ENCODE measurements around the gene CSRP2. TPM values are rescaled to one million over a fixed set of nuclear protein-coding genes. Genes with fewer than 3 reads are reported as not detected.

The CSRP2 gene
- total RNA-seq, 2 donors from 2014 or later, result 0.33 TPM; not detected in 1

- H3K9me3 Mint-ChIP-seq, result no peaks in the 10 kb centered on the region
- no peak overlapping the region for H3K27ac Mint-ChIP-seq
- peaks cover 34 to 46% of the 10 kb centered on the region in 2 donors for H3K27me3 Mint-ChIP-seq
- H3K4me1 Mint-ChIP-seq (ENCODE audit: low read depth in 2 of 2), result peaks cover 7 to 10% of the 10 kb centered on the region in 2 donors
- H3K36me3 Mint-ChIP-seq, result no peaks in the 10 kb centered on the region
- no peak overlapping the region for H3K4me3 Mint-ChIP-seq
- ATAC-seq (no peak), DNase-seq (ENCODE audit: low spot score) (no peak)
Measured at GRCh38 chr12:76881142-76881541, 2.3 kb upstream of the CSRP2 start.

- H3K36me3 Mint-ChIP-seq, result no peaks in the 10 kb centered on the region
- peaks cover 34 to 41% of the 10 kb centered on the region in 2 donors for H3K27me3 Mint-ChIP-seq
- no peak overlapping the region for H3K27ac Mint-ChIP-seq
- peaks cover 7 to 10% of the 10 kb centered on the region in 2 donors for H3K4me1 Mint-ChIP-seq (ENCODE audit: low read depth in 2 of 2)
- ATAC-seq (no peak), DNase-seq (ENCODE audit: low spot score) (no peak)
- H3K4me3 Mint-ChIP-seq, result no peak overlapping the region
- no peaks in the 10 kb centered on the region for H3K9me3 Mint-ChIP-seq
Measured at GRCh38 chr12:76880519-76881023, 1.8 kb upstream of the CSRP2 start.

GRCh38 chr12:76879710-76880518, 1.1 kb upstream of the CSRP2 start:
- ATAC-seq, result no peak
- peaks cover 38 to 47% of the 10 kb centered on the region in 2 donors for H3K27me3 Mint-ChIP-seq
- H3K27ac Mint-ChIP-seq, result peak overlapping the region in 1 of 2 donors; percentile 33
- H3K9me3 Mint-ChIP-seq, result no peaks in the 10 kb centered on the region
- H3K36me3 Mint-ChIP-seq, result no peaks in the 10 kb centered on the region
- H3K4me3 Mint-ChIP-seq, result peak overlapping the region; percentile 86
- peaks cover 7 to 10% of the 10 kb centered on the region in 2 donors for H3K4me1 Mint-ChIP-seq (ENCODE audit: low read depth in 2 of 2)
- DNase-seq (ENCODE audit: low spot score), result no peak

GRCh38 chr12:76878099-76878898, 520 bp downstream of the CSRP2 start:
- H3K36me3 Mint-ChIP-seq, result no peaks in the 10 kb centered on the region
- H3K9me3 Mint-ChIP-seq, result no peaks in the 10 kb centered on the region
- no peak overlapping the region for H3K27ac Mint-ChIP-seq
- peak overlapping the region; percentile 78 for H3K4me3 Mint-ChIP-seq
- ATAC-seq (peak; percentile 49 to 51), DNase-seq (ENCODE audit: low spot score) (no peak)
- peaks cover 7 to 10% of the 10 kb centered on the region in 2 donors for H3K4me1 Mint-ChIP-seq (ENCODE audit: low read depth in 2 of 2)
- peaks cover 37 to 54% of the 10 kb centered on the region in 2 donors for H3K27me3 Mint-ChIP-seq

GRCh38 chr12:76876696-76877229, 2.1 kb downstream of the CSRP2 start:
- H3K27me3 Mint-ChIP-seq, result peaks cover 34 to 48% of the 10 kb centered on the region in 2 donors
- H3K4me3 Mint-ChIP-seq, result no peak overlapping the region
- H3K9me3 Mint-ChIP-seq, result no peaks in the 10 kb centered on the region
- DNase-seq (ENCODE audit: low spot score) (no peak), ATAC-seq (no peak)
- H3K27ac Mint-ChIP-seq, result no peak overlapping the region
- peaks cover 7 to 10% of the 10 kb centered on the region in 2 donors for H3K4me1 Mint-ChIP-seq (ENCODE audit: low read depth in 2 of 2)
- H3K36me3 Mint-ChIP-seq, result no peaks in the 10 kb centered on the region

DNA sequence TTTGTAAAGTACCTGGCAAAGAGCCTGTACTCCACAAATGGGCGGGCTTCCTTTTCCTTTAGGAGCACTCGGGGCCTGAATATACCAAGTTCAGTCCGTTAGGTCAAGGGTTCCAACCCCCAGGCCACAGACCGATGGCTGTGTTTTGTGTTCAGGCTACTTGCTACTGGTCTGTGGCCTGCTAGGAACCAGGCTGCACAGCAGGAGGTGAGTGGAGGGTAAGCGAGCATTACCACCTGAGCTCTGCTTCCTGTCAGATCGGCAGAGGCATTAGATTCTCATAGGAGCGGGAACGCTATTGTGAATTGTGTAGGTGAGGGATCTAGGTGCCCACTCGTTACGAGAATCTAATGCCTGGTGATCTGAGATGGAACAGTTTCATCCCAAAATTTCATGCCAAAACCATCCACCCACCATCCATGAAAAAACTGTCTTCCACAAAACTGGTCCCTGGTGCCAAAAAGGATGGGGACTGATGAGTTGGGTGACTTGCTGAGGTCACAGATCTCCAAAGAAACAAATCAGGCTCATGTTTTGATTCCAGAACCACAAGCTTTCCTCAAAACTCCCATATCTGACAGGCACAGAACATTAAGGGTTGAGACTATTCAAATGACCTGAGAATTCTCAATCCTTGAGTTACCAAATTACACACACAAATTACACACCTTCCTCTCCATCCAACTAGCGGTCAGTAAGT, 4.2 kb downstream of the CSRP2 start:
- DNase-seq (ENCODE audit: low spot score) (no peak), ATAC-seq (no peak)
- H3K36me3 Mint-ChIP-seq, result no peaks in the 10 kb centered on the region
- H3K4me3 Mint-ChIP-seq, result no peak overlapping the region
- no peaks in the 10 kb centered on the region for H3K9me3 Mint-ChIP-seq
- H3K27me3 Mint-ChIP-seq, result peaks cover 32 to 38% of the 10 kb centered on the region in 2 donors
- H3K4me1 Mint-ChIP-seq (ENCODE audit: low read depth in 2 of 2), result peaks cover 7 to 10% of the 10 kb centered on the region in 2 donors
- H3K27ac Mint-ChIP-seq, result no peak overlapping the region

DNA sequence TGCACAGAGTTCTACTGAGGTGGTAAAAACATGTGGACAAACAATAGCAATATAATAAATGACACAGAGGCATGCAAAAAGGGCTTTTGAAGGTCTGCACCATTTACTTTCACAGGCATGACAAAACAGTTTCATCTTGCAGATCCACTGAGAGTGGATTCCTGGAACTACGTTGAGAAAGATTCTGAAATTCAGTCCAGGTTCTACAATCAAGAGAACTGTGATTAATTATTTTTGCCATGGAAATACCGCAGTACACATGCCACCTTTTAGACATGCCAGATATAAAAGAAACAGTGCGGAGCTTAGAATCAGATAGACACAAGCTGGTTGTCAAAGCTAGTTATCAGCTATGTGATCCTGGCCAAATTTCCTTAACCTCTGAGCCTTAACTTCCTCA, 4.8 kb downstream of the CSRP2 start:
- DNase-seq (ENCODE audit: low spot score), result no peak
- no peak for ATAC-seq
- Mint-ChIP-seq H3K27ac (no peak overlapping the region), H3K36me3 (no peaks in the 10 kb centered on the region), H3K4me3 (no peak overlapping the region), H3K27me3 (peaks cover 28 to 33% of the 10 kb centered on the region in 2 donors), H3K4me1 (ENCODE audit: low read depth in 2 of 2) (peaks cover 4 to 6% of the 10 kb centered on the region in 2 donors), H3K9me3 (no peaks in the 10 kb centered on the region)

GRCh38 chr12:76872415-76872814, 6.4 kb downstream of the CSRP2 start:
- Mint-ChIP-seq H3K9me3 (no peaks in the 10 kb centered on the region), H3K4me1 (ENCODE audit: low read depth in 2 of 2) (peaks cover 0 to 3% of the 10 kb centered on the region in 2 donors), H3K27ac (no peak overlapping the region), H3K4me3 (no peak overlapping the region), H3K27me3 (peaks cover 22 to 28% of the 10 kb centered on the region in 2 donors), H3K36me3 (no peaks in the 10 kb centered on the region)
- no peak for DNase-seq (ENCODE audit: low spot score)
- no peak for ATAC-seq

- Mint-ChIP-seq H3K36me3 (no peaks in the 10 kb centered on the region), H3K4me1 (ENCODE audit: low read depth in 2 of 2) (no peaks in the 10 kb centered on the region), H3K4me3 (no peak overlapping the region), H3K27me3 (peaks cover 16 to 22% of the 10 kb centered on the region in 2 donors), H3K9me3 (no peaks in the 10 kb centered on the region), H3K27ac (no peak overlapping the region)
- DNase-seq (ENCODE audit: low spot score) (no peak), ATAC-seq (no peak)
Measured at GRCh38 chr12:76871742-76872141, 7.1 kb downstream of the CSRP2 start.

DNA sequence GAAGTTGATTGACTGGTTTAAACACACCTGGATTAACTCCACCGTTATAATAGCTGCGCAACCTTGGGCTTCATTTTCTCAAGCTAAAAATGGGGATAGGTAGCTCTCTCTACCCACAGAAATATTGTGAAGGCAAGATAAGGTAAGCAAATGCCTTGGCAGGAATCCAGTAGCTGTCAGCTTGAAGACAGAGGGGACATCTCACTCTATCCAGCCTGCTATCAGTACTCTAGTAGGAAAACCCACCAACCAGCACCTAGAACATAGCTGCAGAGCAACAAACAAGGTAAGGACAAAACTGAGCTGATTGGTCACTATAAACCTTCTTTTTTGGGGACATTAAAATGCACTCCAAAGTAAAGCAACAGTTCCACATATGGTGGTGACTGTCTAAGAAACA, 7.7 kb downstream of the CSRP2 start:
- DNase-seq (ENCODE audit: low spot score) (no peak), ATAC-seq (no peak)
- Mint-ChIP-seq H3K9me3 (no peaks in the 10 kb centered on the region), H3K4me1 (ENCODE audit: low read depth in 2 of 2) (no peaks in the 10 kb centered on the region), H3K4me3 (no peak overlapping the region), H3K27ac (no peak overlapping the region), H3K27me3 (peaks cover 13 to 20% of the 10 kb centered on the region in 2 donors), H3K36me3 (no peaks in the 10 kb centered on the region)

GRCh38 chr12:76866726-76867125, 12.1 kb downstream of the CSRP2 start:
- Mint-ChIP-seq H3K4me1 (ENCODE audit: low read depth in 2 of 2) (no peaks in the 10 kb centered on the region), H3K27ac (no peak overlapping the region), H3K4me3 (no peak overlapping the region), H3K36me3 (no peaks in the 10 kb centered on the region), H3K27me3 (peaks cover 3 to 7% of the 10 kb centered on the region in 2 donors), H3K9me3 (no peaks in the 10 kb centered on the region)
- DNase-seq (ENCODE audit: low spot score) (no peak), ATAC-seq (no peak)

- DNase-seq (ENCODE audit: low spot score), result no peak
- ATAC-seq, result no peak
- H3K27ac Mint-ChIP-seq, result no peak overlapping the region
- H3K4me1 Mint-ChIP-seq (ENCODE audit: low read depth in 2 of 2), result no peaks in the 10 kb centered on the region
- peaks cover 3 to 7% of the 10 kb centered on the region in 2 donors for H3K27me3 Mint-ChIP-seq
- no peaks in the 10 kb centered on the region for H3K9me3 Mint-ChIP-seq
- H3K36me3 Mint-ChIP-seq, result no peaks in the 10 kb centered on the region
- H3K4me3 Mint-ChIP-seq, result no peak overlapping the region
Measured at GRCh38 chr12:76866151-76866567, 12.7 kb downstream of the CSRP2 start.

- no peaks in the 10 kb centered on the region for H3K4me1 Mint-ChIP-seq (ENCODE audit: low read depth in 2 of 2)
- ATAC-seq (no peak), DNase-seq (ENCODE audit: low spot score) (no peak)
- peaks cover 0 to 7% of the 10 kb centered on the region in 2 donors for H3K27me3 Mint-ChIP-seq
- no peak overlapping the region for H3K27ac Mint-ChIP-seq
- H3K36me3 Mint-ChIP-seq, result no peaks in the 10 kb centered on the region
- H3K9me3 Mint-ChIP-seq, result no peaks in the 10 kb centered on the region
- H3K4me3 Mint-ChIP-seq, result no peak overlapping the region
Measured at GRCh38 chr12:76864791-76865400, 13.9 kb downstream of the CSRP2 start.
